ENCODE measurements around the gene PPP1R7.

- TF ChIP-seq CTCF (IDR thresholded peaks at IDR 0.05; ENCODE audit: low read depth, low read length, missing input control) (no peak), ATF3 (IDR thresholded peaks at IDR 0.05) (no peak), YY1 (IDR thresholded peaks at IDR 0.05) (no peak), EGR1 (IDR thresholded peaks at IDR 0.05; ENCODE audit: low read depth in 2 of 2) (no peak), REST (IDR thresholded peaks at IDR 0.05) (no peak), SP1 (IDR thresholded peaks at IDR 0.05) (no peak), MAX (IDR thresholded peaks at IDR 0.05) (no peak), RAD21 (IDR thresholded peaks at IDR 0.05) (no peak), JUND (IDR thresholded peaks at IDR 0.05) (no peak), TAF1 (conservative IDR thresholded peaks at IDR 0.05) (no peak), HNF4G (IDR thresholded peaks at IDR 0.05) (no peak), FOXA1 (IDR thresholded peaks at IDR 0.05) (no peak), ZBTB33 (IDR thresholded peaks at IDR 0.05) (no peak)
Measured at GRCh38 chr2:241227594-241227993, 77.3 kb downstream of the PPP1R7 start.

Data from liver (tissue), 3 donors.